MM.1S (cell line): ENCODE data around the gene LIN28B.
"Not testable (repeated sequence)": the region's sequence is repeated elsewhere in the genome, so short reads cannot be mapped to it uniquely, and the experiment has no call there.

Experiments used
- DNase-seq: peaks from one replicate; pipeline ENCODE4 v3.0.0-alpha.2; 2015
- H2AFZ ChIP-seq: fragments of 300-600 bp; sonication (generic); 2 replicates; pipeline ENCODE4 v1.6.0; 2016; ENCODE audit warnings: antibody characterized with exemption, low read length
- H3F3A ChIP-seq: fragments of 300-600 bp; sonication (generic); 2 replicates; pipeline ENCODE4 v1.6.1; 2016; ENCODE audit warnings: mild to moderate bottlenecking, antibody characterized with exemption, low read length, moderate library complexity, mixed read lengths; ENCODE audit not compliant: insufficient read depth
- H3K27ac ChIP-seq: fragments of 300-600 bp; sonication (generic); 2 replicates; pipeline ENCODE4 v1.5.1; 2016; ENCODE audit warnings: mild to moderate bottlenecking, low read length
- H3K27me3 ChIP-seq: fragments of 300-600 bp; sonication (generic); replicated peaks from 2 replicates; pipeline ENCODE4 v1.6.0; 2016; ENCODE audit warnings: low read length; ENCODE audit not compliant: insufficient read depth
- H3K36me3 ChIP-seq: fragments of 300-600 bp; sonication (generic); replicated peaks from 2 replicates; pipeline ENCODE4 v1.6.1; 2016; ENCODE audit warnings: mild to moderate bottlenecking, low read length, mixed read lengths; ENCODE audit not compliant: insufficient read depth
- H3K4me1 ChIP-seq: fragments of 300-600 bp; sonication (generic); 2 replicates; pipeline ENCODE4 v1.6.1; 2016; ENCODE audit warnings: low read length, mixed read lengths
- H3K4me2 ChIP-seq: fragments of 300-600 bp; sonication (generic); 2 replicates; pipeline ENCODE4 v1.6.0; 2016; ENCODE audit warnings: low read depth, low read length
- H3K4me3 ChIP-seq: fragments of 300-600 bp; sonication (generic); 2 replicates; pipeline ENCODE4 v1.5.1; 2016; ENCODE audit warnings: low read length, mixed read lengths
- H3K79me2 ChIP-seq: fragments of 300-600 bp; sonication (generic); 2 replicates; pipeline ENCODE4 v1.6.1; 2016; ENCODE audit warnings: mixed run types, low read length, mixed read lengths
- H3K9ac ChIP-seq: fragments of 300-600 bp; sonication (generic); 2 replicates; pipeline ENCODE4 v1.6.1; 2016; ENCODE audit warnings: low read length, mixed read lengths
- H3K9me2 ChIP-seq: fragments of 300-600 bp; sonication (generic); replicated peaks from 2 replicates; pipeline ENCODE4 v1.6.1; 2016; ENCODE audit warnings: mild to moderate bottlenecking, low read length, mixed read lengths; ENCODE audit not compliant: insufficient read depth
- H3K9me3 ChIP-seq: fragments of 300-600 bp; sonication (generic); replicated peaks from 2 replicates; pipeline ENCODE4 v1.6.1; 2016; ENCODE audit warnings: mild to moderate bottlenecking, low read length, mixed read lengths; ENCODE audit not compliant: insufficient read depth
- H4K20me1 ChIP-seq: fragments of 300-600 bp; sonication (generic); 2 replicates; pipeline ENCODE4 v1.6.1; 2016; ENCODE audit warnings: mild to moderate bottlenecking, low read length, moderate library complexity, mixed read lengths; ENCODE audit not compliant: insufficient read depth
- EZH2 ChIP-seq: fragments of 300-600 bp; sonication (generic); optimal IDR thresholded peaks from 2 replicates; pipeline ENCODE3; 2017; ENCODE audit warnings: low read depth, mild to moderate bottlenecking, antibody characterized with exemption, low read length, mixed read lengths
- EZH2phosphoT487 ChIP-seq: fragments of 300-600 bp; sonication (generic); IDR thresholded peaks from 2 replicates; pipeline ENCODE4 v1.6.1; 2018; ENCODE audit warnings: antibody characterized with exemption, low read length
- TF ChIP-seq, protein P1 (sequence below): fragments of 300-600 bp; sonication (generic); IDR thresholded peaks from 2 replicates; pipeline ENCODE4 v1.5.1; 2016; ENCODE audit warnings: antibody characterized with exemption, low read length, mixed read lengths

LIN28B gene

GRCh38 chr6:104949206-104949605 lies 7.7 kb upstream of the LIN28B start:
- no peaks in the 10 kb centered on the region for H3K9me2 ChIP-seq
- H3K79me2 ChIP-seq, result no peaks in the 10 kb centered on the region
- no peaks in the 10 kb centered on the region for H3K27me3 ChIP-seq
- H3K4me1 ChIP-seq, result no peaks in the 10 kb centered on the region
- no peak overlapping the region for H3K4me2 ChIP-seq
- H3K36me3 ChIP-seq, result no peaks in the 10 kb centered on the region
- no peak overlapping the region for H3K9ac ChIP-seq
- no peaks in the 10 kb centered on the region for H3K9me3 ChIP-seq
- H3F3A ChIP-seq, result no peaks in the 10 kb centered on the region
- no peak overlapping the region for H3K4me3 ChIP-seq
- DNase-seq, result no peak
- no peak overlapping the region for H2AFZ ChIP-seq
- no peak for TF ChIP-seq EZH2phosphoT487
- TF ChIP-seq, protein P1, sequence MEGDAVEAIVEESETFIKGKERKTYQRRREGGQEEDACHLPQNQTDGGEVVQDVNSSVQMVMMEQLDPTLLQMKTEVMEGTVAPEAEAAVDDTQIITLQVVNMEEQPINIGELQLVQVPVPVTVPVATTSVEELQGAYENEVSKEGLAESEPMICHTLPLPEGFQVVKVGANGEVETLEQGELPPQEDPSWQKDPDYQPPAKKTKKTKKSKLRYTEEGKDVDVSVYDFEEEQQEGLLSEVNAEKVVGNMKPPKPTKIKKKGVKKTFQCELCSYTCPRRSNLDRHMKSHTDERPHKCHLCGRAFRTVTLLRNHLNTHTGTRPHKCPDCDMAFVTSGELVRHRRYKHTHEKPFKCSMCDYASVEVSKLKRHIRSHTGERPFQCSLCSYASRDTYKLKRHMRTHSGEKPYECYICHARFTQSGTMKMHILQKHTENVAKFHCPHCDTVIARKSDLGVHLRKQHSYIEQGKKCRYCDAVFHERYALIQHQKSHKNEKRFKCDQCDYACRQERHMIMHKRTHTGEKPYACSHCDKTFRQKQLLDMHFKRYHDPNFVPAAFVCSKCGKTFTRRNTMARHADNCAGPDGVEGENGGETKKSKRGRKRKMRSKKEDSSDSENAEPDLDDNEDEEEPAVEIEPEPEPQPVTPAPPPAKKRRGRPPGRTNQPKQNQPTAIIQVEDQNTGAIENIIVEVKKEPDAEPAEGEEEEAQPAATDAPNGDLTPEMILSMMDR, result no peak
- no peak for TF ChIP-seq EZH2
- no peak overlapping the region for H3K27ac ChIP-seq
- H4K20me1 ChIP-seq, result no peaks in the 10 kb centered on the region

- Histone ChIP-seq H3K9me2 (no peaks in the 10 kb centered on the region), H3K27ac (no peak overlapping the region), H3K4me3 (no peak overlapping the region)
These were observed 5.2 kb upstream of the LIN28B start for GRCh38 chr6:104951677-104952076.

GRCh38 chr6:104952911-104953399 lies 4.0 kb upstream of the LIN28B start:
- Histone ChIP-seq H3K4me3 (no peak overlapping the region), H3K27ac (no peak overlapping the region)

More at GRCh38 chr6:104951677-104952076, 5.2 kb upstream of the LIN28B start:
- Histone ChIP-seq H3K9ac (no peak overlapping the region), H3K9me3 (no peaks in the 10 kb centered on the region), H3K36me3 (no peaks in the 10 kb centered on the region), H2AFZ (no peak overlapping the region), H3K27me3 (no peaks in the 10 kb centered on the region), H3K79me2 (no peaks in the 10 kb centered on the region), H3F3A (no peaks in the 10 kb centered on the region), H3K4me2 (no peak overlapping the region), H3K4me1 (no peaks in the 10 kb centered on the region), H4K20me1 (no peaks in the 10 kb centered on the region)
- DNase-seq, result no peak
- TF ChIP-seq, protein P1, result no peak
- TF ChIP-seq EZH2 (no peak), EZH2phosphoT487 (no peak)

GRCh38 chr6:104953400-104954189 lies 3.3 kb upstream of the LIN28B start:
- H3K36me3 ChIP-seq, H3K4me1 ChIP-seq, H3K4me2 ChIP-seq, H2AFZ ChIP-seq, H3K79me2 ChIP-seq, DNase-seq, H3K4me3 ChIP-seq, H3K27me3 ChIP-seq, H3F3A ChIP-seq, H3K27ac ChIP-seq, H3K9me2 ChIP-seq, H4K20me1 ChIP-seq, H3K9ac ChIP-seq, H3K9me3 ChIP-seq: not testable (repeated sequence)

More at GRCh38 chr6:104952911-104953399, 4.0 kb upstream of the LIN28B start:
- DNase-seq, result no peak
- H4K20me1 ChIP-seq, result no peaks in the 10 kb centered on the region
- H3K4me1 ChIP-seq, result no peaks in the 10 kb centered on the region
- no peaks in the 10 kb centered on the region for H3K9me2 ChIP-seq
- no peaks in the 10 kb centered on the region for H3K79me2 ChIP-seq
- TF ChIP-seq EZH2phosphoT487 (no peak), EZH2 (no peak)
- TF ChIP-seq, protein P1, result no peak
- H2AFZ ChIP-seq, result no peak overlapping the region
- no peak overlapping the region for H3K4me2 ChIP-seq
- no peaks in the 10 kb centered on the region for H3K36me3 ChIP-seq
- H3K27me3 ChIP-seq, result no peaks in the 10 kb centered on the region
- no peak overlapping the region for H3K9ac ChIP-seq
- H3F3A ChIP-seq, result no peaks in the 10 kb centered on the region
- H3K9me3 ChIP-seq, result no peaks in the 10 kb centered on the region
